Stimulated activated CD4-positive, alpha-beta T cell treated with anti-CD3 and anti-CD28 coated beads, Interleukin-1b, Interleukin-23, amount 100 ng/mL, for 4 hours (primary cell): Measurements from ENCODE around the gene TSPAN5.

Source experiments
- DNase-seq, 2 donors: peaks; one replicate each; pipeline ENCODE4 v3.0.0-alpha.2; 2020; ENCODE audit warnings: low read depth in 2 of 2

Gene TSPAN5

DNA sequence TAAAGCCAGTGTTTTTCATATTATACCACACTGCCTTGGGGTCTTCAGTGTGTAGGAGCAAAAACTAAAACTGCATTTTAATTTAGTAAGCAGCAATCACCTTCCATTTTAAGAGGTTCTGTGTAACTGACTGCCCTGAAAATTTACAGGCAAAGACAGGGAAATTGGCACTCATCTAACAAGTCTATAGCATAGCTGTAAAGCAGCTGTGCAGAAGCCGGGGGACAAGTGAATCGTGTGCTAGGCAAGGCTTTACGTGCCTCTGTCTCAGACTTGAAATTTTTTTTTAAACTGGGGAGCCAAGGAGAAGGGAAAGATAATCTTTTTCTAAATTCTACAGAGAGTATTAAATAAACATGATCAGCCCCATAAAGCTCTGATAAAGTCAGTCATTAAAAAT lies 39.7 kb downstream of the TSPAN5 start:
- DNase-seq = no peak

DNA sequence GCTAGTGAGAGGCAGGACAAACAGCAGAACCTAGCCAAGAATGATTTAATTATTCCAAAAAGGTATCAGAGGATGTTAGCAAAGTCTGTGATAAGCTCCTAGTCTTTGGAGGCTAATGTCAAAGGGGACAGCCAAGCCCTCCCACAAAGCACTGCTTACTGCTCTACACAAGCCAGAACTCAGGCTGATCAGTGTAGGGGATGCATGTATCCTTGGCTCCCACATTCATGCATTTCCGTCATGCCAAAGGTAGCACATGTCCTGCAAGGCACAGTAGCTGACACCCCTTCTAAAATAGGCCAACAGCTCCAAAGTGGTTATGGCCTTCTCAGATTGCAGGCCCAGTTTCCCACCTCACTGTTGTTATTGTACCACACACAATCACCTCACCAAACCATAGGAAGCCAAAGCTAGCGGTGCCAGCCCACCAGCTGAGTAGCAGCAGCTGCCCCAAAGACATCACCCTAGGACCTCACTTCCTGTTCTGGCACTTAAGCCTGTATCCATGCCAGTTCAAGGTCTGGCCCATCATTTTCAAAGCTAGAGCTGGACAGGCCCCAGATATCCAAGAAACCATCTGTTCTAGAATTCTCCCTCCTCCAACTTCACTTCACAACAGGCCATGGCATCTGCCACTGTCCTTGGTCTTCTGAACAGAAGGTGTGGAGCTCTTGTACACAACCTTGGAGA lies 40.9 kb downstream of the TSPAN5 start:
- DNase-seq = no peak

DNA sequence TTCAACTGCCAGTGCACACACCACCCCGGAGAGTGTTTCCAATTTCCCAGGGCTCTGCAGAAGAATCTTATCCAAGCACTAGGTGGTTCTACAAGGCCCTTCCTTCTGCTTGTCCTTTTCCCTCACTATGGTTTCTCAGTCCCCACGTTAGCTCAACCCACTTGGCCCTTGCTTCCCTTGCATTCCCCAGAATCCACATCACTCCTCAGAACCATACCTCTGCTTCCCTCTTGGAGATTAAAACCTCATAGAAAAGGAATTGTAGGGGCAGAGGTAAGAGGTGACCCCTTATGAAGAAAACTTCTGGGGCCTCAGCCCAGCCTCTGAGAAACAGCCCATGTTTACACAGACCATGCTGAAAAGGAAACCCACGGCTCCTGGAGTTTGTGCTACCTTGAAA lies 42.4 kb downstream of the TSPAN5 start:
- no peak for DNase-seq

DNA sequence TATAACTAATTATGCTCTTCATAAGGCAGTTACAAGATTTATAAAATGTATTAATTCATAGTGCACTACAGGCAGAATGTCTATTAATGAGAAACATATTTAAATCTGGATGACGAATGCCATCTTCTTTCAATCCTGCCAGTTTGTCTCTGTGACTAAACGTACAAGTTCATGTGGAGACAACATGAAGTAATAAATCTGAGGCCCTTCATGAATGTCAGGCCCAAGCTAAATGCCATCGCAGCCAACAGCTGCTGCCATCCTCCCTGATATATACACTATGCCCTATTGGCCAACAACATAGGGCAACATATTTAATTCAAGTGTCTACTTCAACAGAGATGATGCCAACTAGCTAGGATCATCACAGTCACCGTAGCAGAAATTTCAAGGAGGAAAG lies 43.7 kb downstream of the TSPAN5 start:
- no peak for DNase-seq

DNA sequence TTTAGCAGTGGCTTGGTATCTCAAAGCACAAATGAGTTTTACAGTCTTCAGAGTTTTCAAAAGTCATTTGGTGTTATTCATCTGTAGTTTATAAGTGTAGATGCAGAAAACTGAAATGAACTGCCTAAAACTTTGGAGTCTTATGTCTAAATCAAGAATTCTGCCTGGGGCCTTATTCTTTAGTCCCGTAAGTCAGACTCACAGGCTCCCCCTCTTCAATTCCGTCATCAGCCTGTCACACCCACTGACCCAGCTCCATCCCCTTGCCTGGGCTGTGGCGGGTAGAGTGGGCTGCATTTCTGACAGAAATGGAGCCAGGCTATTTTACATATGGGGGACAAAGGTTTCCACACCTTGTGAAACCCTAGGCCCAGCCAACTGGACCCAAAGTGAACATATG lies 44.3 kb downstream of the TSPAN5 start:
- no peak for DNase-seq

DNA sequence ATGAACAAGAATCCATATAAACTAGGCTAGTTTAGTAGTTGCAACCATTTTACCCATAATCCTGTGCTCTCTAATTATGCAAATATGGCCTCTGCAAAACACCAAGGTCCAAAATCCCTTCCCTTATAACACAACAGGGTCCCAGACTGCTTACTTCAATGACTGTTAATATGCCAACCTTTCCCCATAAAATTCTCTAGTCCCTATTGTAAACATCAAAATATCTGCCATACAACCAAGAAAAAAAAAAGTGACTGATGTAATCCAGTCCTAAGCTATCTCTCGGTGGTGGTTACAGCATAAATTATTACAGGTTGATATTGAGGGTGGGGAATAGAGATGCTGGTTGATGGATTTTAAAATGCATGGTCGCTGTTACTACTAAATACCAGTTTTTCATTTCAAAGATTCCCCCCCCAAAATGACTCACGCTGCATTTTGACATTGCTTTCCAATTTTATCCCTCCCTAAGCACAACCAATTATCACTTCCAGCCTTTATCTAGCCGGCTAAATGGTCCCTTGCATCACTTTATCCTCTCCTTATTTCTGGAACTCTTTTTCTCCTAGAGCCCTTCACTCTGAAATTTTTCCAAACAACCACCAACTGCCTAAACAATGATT lies 44.8 kb downstream of the TSPAN5 start:
- no peak for DNase-seq

DNA sequence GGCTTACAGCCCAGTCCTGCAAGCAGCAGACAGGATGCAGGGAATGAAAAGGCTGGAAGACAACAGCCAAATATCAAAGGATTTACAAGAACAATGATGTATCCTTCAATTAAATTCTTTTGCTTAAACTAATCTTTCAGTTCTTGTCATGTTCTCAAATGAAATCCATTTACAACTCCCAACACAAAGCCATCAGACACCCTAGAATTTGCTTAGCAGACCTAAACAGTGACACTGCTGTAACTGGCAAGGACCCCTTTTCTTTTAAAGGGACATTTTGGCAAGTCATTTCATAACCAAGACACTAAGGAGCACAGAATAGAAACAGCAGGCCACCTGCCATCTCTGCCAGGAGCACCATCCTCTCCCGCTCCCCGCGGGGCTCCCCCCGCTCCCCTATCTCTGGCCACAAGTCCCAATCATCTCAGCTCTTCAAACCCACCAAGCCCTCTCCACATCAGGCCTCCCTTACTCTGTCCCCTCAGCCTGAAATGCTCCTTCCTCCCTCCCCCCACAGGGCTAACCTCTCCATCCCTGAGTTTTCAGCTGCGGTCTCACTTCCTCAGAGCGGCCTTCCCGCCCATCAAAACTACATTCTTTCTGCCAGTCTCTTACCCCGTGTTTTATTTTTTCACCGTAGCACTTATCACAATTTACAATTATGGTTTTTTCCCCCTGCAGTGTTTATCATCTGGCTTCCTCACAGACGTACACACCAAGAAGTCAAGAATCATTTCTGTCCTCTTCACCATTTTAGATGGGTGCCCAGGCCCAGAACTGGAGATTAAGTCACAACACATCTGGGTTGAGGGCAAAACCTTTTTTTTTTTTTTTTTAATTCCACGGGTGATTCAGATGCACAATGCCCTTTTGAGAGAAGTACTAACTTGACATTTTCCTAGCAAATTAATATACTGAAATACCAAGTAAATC lies 45.8 kb downstream of the TSPAN5 start:
- DNase-seq = no peak

DNA sequence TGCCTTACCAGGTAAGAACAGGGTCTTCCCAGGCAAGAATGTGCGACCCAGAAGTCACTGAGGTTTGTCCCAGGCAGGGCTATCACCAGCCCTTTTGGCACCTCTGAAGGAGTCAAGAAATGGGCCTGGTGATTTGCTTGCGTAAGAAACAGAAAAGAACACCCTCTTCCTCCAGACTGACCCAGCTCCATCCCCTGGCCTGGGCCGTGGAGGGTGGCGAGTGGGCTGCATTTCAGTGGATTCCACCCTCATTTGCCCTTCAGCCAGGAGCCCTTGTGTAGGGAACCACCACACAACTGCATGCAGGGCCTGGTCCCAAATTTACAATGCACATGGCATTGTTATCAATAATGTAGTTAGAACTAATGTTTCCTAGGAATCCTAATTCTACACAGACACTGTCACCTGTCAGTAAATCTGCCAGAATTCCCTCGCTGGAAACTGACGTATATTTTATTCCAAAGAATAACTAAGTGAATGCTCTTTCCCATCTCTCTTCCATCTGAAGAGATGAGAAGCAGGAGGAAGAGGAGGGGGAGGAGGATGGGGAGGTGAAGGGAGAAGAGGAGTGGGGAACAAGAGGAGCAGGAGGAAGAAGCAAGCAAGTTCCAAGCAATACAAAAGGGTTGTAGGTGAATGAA lies 46.6 kb downstream of the TSPAN5 start:
- no peak for DNase-seq

DNA sequence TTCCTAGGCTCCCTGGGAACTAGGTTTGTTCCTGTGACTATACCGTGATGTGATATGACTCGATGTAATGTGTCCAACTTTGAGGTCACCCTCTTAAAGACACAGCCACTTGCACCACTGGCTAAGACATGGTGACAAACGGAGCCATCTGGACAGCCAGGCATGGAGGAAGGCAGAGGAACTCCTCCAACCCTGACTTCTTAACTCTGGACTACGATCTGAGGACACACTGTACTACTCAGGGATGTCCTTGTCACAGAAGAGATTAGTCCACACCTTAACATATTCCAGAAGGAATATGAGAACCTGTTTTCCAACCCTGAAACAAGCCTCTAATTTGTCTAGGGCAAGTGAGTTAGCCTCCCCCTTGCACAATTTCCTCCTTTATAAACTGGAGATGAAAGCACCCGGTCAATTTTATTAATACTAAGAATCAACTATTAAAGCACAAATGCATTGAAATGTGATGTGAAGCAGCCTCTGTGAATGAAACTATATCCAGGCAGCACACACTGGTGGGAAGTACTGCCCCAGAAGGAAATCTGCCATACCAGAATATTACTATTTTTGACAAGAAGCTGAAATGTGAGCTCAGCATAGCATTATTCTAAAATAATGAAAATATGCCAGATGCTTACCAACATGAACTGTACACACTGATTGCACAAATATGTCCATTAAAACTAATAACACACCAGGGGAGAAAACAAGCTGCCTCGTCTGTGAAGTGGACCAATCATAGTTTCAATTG lies 47.3 kb downstream of the TSPAN5 start:
- no peak for DNase-seq

DNA sequence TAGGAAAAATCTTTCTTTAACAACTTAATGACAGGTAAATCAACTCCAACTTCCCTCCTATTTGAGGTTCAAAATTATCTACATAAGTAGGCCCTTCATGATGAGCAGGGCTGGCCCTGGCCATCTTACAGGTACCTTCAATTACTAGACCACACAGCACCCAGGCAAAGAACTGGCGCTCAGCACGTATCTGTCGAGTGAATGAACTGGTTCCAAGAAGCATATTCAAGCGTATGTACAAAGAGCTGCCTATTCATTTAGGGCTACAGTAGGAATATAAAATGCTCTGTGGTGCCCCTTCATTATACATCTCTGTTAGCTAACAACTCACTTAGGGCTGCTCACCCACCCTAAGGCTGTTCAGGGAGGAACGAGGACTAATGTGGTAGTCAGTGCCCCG lies 48.0 kb downstream of the TSPAN5 start:
- no peak for DNase-seq

DNA sequence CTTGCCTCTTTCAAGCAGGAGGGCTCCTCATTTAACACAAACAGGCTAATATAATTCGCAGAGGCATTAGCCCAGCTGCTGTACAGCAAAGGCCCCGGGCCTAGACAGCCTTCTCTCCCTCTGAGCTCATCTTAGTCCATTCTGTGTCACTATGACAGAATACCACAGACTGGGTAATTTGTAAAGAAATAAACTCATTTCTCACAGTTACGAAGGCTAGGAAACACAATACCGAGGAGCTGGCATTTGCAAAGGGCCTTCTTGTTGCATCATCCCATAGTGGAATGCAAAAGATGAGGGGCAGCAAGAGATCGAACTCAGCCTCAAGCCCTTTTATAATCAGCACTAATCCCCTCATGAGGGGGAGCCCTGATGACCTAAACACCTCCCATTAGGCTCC lies 48.5 kb downstream of the TSPAN5 start:
- no peak for DNase-seq

DNA sequence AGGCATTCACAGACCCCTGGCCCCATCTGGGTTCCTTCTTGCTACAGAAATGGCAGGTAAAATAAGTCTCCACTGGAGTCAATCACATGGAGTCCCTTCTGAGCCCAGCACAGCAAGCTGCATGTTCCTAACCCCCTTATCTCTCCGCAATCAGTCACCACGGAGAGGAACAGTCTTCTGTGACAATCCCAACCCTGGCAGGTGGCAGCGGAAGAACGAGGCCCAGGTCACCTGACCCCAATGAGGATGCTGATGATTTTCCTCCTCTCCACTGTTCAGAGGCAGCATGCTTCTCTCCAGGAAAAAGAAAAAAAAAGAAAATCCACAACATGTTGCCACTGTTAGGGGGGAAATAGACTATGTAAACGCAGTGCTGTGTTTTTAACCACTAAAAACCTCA lies 50.1 kb downstream of the TSPAN5 start:
- DNase-seq = no peak

DNA sequence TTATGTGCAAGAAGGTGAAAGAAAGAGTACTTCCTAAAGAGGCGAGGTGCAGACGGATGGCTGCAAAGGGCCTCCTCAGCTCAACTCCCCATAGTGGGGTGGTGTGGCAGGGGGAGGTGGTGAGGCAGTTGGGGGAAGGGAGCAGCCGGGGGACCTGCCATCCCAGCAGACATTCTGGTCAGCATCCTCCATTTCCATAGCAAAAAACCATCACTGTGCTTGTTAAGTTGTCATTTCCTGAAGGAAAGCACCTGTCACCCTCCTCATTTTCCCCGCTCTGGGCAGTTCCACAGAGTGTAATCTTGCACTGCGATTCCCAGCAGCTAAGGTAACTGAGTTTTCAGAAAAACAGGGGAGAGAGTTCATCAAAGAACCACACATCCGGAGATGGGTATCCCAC lies 51.5 kb downstream of the TSPAN5 start:
- no peak for DNase-seq

DNA sequence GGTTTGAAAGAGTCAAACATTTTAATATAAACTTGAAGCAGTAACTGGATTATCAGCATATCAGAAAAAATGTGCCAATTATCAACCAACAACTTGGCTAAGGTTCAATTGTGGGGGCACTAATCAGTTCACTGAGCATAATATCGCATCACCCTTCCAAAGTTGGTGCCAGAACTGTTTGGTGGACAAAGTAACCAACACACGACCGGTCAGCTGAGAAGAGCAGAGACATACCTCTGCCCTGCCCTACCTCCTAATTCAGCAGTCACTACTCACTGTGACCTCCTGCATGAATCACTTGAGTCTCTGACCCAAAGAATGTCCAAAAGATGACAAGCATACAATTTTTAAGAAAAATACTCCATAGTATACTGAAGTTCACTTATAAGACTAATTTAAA lies 53.2 kb downstream of the TSPAN5 start:
- no peak for DNase-seq

DNA sequence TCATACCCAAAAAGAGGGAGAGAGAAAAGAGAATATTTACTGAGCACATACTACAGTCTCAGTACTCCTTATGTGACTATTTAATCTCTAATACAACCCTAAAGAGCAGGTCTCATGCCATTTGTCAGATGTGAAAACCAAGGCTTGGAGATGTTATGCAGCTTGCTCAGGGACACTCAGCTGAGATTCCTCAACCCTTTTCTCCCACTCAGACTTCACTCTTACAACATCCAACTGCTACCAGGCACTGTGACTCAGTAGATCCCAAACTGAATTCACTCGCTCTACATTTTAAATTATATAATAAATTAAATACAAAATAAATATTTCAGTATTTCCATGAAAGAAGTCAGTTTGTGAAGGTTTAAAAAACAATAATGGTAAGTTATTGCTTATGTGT lies 53.7 kb downstream of the TSPAN5 start:
- DNase-seq = no peak

DNA sequence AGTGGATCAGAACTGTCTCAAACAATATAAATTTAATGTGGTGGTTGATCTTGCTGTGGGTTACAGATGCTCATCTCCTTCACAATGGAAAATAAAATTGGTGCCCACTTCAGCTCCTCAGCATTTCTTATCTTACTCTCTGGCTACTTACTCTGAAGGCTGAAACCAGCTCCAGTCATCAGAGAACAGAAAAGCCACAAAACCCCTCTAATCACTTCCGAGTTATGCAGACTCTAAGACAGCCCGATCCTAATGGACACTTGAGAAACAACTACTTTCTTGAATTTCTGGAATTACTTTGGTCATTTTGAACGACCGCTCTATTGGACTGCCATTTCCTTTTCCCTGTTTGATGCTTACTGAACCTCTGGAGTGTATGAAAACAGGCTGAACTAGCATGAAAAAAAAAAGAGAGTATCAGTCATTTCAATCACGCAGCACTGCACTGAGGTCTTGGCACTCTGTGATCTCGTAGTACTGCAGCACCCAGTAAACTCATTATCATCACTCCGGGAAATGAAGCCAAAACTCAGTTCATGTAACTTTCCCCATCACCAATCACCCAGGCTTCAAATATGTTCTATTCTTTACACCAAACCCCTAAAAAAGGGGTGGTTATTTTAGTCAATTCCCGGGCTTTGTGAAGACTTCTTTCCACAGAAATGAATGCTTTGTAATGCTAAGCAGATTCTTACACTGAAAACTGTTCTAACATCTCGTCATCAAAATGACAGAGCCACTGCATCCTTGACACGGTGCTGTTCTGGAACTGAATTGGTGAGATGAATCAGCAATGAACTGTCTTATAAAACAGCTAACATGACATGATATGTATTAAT lies 54.5 kb downstream of the TSPAN5 start:
- no peak for DNase-seq

DNA sequence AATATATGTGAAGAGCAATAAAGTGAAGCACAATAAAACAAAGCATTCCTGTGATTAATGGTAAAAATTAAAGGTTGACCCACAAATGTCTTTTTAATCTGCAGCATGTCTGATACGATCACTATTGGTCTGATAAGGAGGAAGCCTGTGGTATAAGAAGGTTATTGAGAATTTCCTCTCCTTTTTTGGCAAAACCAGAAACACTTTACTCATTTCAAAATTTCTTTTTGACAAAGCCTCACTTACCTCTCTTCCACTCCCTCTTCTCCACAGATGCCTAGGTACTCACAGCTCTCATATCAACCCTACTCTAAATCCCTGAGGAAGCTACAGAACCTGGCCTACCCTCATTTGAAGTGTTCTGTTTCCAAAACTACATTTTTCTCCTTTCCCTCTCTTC lies 56.1 kb downstream of the TSPAN5 start:
- no peak for DNase-seq

DNA sequence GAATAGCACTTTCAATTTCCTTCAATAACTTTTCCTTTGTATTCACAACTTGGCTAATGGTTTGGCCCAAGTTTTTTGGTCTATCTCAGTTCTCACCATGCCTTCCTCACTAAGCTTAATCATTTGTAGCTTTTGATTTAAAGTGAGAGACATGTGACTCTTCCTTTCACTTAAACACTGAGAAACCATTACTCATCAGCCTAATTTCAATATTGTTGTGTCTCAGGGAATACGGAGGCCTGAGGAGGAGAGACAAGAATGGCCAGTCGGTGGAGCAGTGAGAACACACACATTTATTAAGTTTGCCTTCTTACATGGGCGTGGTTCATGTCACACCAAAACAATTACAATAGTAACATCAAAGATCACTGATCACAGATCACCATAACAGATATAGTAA lies 56.7 kb downstream of the TSPAN5 start:
- no peak for DNase-seq

DNA sequence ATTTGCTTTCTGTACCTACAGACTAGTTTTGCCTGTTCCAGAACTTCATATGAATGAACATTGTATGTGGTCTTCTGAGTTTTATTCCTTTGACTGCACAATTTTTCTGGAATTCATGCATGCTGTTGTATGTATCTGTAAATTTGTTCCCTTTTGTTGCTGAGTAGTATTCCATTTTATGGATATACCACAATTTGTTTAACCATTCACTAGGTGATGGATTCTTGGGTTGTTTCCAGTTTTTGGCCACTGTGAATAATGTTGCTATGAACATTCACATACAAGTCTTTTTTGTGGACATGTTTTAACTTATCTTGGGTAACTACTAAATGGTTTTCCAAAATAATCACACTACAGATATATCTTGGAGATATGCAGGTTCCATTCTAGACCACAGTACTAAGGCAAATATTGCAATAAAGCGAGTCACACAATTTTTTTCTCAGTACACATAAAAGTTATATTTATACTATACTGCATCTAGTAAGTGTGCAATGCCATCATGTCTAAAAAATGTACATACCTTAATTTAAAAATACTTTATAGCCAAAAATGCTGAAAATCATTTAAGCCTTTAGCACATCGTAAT lies 58.7 kb downstream of the TSPAN5 start:
- no peak for DNase-seq

DNA sequence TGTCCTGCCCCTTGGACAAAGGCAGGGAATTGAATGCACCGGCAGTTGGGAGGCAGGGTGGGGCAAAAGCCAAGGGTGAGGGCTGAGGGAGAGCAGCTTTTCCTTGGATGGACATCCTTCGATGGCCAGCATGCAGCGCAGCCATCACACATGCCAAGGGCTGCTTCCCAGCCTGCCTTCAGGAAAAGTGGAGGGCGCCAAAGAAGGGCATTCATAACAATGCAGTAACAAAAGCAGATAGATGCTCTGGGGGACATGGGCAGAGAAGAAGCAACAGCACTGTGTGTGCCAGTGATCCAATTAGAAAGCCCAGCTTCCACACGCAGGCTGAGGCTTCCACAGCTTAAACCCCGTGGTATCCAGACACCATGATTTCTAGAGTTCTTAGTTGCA lies 71.5 kb downstream of the TSPAN5 start:
- DNase-seq = no peak
